ENCODE data around the gene RCBTB1. TPM values are rescaled to one million over a fixed set of nuclear protein-coding genes. Genes with fewer than 3 reads are reported as not detected.
"Not testable (repeated sequence)": the region's sequence is repeated elsewhere in the genome, so short reads cannot be mapped to it uniquely, and the experiment has no call there.

The RCBTB1 gene
- 14.2 TPM for total RNA-seq

DNA sequence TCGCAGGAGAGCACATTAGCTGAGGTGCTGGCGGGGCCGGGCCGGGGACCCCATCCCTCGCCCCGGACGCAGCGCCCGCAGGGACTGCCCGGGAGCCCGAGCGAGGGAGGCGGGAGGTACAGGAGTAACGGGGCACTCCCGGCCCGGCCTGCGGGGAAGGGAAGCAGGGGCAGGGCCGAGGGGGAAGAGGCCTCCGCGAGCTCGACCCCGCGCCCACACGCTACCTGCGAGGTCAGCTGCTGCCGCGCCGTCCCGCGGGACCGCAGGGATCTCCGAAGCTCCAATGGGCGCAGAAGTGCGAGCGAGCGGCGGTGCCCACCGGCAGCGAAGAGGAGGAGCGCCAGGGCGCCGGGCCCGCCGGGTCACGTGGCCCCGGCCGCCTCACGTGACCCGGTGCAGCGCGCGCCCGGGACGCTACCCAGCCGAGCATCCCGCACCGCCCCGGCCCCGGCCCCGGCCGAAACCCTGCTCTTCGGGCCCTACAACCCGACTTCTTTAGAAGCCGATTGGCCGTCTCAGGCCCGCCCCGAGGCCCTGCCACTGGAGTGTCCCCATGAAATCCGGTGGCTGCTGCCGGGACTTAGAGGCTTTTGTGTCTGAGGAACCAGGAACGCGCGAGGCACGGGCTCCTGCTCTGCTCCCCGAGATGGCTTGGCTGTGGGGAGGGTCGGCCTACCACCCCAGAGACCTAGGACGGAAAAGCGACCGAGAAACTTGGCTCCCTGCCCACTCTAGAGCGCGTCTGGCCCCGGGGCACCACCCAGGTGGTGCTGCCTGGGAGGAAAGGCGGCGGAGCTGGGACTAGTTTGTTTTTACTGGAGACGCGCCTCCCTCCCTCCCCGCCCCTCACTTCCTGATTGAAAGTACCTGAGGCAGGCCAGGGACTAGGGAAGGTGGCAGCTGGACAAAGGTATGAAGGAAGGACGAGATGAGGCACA lies at the start of gene RCBTB1:
Gene RCBTB1, minus strand, starts transcription at position 339 of the 938 bp plus-strand sequence. CDS start 18,279 bp downstream, outside the sequence.
- peak; percentile 52 for DNase-seq

GRCh38 chr13:49633710-49634109 lies 48.4 kb upstream of the RCBTB1 start:
- no peak for DNase-seq

GRCh38 chr13:49632156-49632555 lies 46.8 kb upstream of the RCBTB1 start:
- no peak for DNase-seq

DNA sequence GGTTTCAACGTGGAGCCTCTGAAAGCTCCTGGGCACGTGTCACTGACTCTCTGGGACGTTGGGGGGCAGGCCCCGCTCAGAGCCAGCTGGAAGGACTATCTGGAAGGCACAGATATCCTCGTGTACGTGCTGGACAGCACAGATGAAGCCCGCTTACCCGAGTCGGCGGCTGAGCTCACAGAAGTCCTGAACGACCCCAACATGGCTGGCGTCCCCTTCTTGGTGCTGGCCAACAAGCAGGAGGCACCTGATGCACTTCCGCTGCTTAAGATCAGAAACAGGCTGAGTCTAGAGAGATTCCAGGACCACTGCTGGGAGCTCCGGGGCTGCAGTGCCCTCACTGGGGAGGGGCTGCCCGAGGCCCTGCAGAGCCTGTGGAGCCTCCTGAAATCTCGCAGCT lies 45.2 kb upstream of the RCBTB1 start:
- DNase-seq, result no peak

DNA sequence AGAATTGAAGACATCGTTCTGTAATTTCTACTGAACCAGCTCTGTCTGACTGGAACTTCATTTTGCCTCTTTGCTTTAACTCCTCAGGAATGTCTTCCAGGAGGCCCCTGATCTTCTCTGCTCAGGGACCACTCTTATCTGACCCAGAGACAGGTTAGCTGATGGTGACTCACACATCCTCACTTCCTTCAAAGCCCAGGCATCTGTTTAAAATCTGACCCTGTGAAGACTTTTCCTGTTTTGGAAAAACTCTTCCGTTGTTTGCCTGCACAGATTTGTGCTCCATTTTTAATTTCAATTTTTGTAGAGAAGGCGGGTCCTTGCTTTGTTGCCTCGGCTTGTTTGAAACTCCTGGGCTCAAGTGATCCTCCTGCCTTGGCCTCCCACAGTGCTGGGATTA lies 44.6 kb upstream of the RCBTB1 start:
- no peak for DNase-seq

- DNase-seq, result no peak
These were observed 44.0 kb upstream of the RCBTB1 start for GRCh38 chr13:49629196-49629938.

- no peak for DNase-seq
These were observed 42.7 kb upstream of the RCBTB1 start, which contains the start of gene ARL11 for GRCh38 chr13:49627831-49628652. Gene ARL11, plus strand, starts transcription at chr13:49628507. Its CDS starts 1,941 bp downstream, at chr13:49630448.

DNA sequence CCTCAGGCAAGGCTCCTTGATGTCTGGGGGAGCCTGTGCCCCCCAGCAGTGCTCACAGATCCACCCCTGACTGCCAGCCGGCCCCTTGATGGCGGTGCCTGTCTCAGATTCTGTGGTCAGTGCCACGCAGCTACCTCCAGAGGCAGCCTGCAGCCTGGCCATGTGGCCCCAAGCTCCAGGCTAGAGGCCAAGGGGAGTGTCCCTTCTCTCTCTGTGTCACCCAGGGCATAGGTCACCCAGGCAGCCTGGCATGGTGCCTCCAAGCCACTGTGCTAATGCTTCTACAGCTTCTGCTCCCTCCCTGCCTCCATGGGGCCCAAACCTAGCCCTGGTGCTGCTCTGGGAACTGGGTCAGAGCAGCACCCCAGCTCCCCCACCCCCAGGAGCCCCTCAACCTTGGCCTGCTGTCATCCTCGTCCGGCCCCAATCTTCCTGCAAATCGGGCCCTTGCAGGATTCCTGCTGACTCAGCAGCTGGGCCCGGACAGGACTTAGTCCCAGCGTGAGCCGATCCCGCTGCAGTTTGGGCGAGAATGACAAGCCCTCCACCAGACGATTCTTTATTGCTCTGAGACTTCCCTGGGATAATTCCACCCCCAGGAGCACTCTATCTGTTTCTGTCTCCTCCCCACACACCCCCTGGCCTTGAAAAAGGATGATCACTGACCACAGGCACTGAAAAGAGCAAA lies 40.2 kb upstream of the RCBTB1 start:
- no peak for DNase-seq

DNA sequence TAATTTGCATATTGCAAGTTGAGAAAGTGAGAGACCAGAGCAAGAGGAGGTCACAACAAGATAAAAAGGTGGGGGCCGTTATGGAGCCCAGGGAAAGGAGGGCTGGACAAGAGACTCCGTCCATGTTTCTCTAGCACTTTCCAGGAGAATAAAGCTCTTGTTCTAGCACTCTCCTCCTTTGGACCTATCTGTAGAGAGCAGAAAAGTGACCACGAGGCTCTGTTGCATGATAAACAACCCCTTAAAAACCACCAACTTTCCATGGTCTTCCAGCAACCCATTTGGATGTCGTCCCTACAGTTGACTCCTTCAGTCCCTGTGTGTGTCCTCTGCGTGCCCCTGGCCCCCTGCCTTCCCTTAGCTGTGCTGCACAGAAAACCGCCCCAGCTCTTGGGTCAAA lies 38.9 kb upstream of the RCBTB1 start:
- no peak for DNase-seq

- no peak for DNase-seq
These were observed 37.0 kb upstream of the RCBTB1 start for GRCh38 chr13:49622174-49622946.

GRCh38 chr13:49620170-49620621 lies 34.8 kb upstream of the RCBTB1 start:
- peak; percentile 9 for DNase-seq

GRCh38 chr13:49616676-49617065 lies 31.3 kb upstream of the RCBTB1 start:
- DNase-seq, result no peak

GRCh38 chr13:49615836-49616675 lies 30.7 kb upstream of the RCBTB1 start:
- no peak for DNase-seq

DNA sequence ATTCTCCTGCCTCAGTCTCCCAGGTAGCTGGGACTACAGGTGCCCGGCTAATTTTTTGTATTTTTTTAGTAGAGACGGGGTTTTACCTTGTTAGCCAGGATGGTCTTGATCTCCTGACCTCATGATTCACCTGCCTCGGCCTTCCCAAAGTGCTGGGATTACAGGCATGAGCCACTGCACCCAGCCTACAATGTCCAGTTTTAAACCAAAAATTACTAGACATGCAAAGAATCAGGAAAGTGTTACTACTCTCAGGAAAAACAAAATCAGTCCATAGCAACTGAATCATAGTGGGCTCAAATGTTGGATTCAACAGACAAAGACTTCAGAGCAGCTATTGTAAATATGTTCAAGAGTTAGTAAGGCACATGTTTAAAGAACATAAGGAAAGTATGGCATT lies 26.7 kb upstream of the RCBTB1 start:
- DNase-seq, result not testable (repeated sequence)

GRCh38 chr13:49610176-49610575 lies 24.8 kb upstream of the RCBTB1 start:
- no peak for DNase-seq

GRCh38 chr13:49608651-49609331 lies 23.4 kb upstream of the RCBTB1 start:
- no peak for DNase-seq

GRCh38 chr13:49607761-49608160 lies 22.4 kb upstream of the RCBTB1 start:
- no peak for DNase-seq

GRCh38 chr13:49606747-49607648 lies 21.6 kb upstream of the RCBTB1 start:
- peak; percentile 71 for DNase-seq

Data from occipital lobe (tissue), 2 donors.